HEK293 (cell line): ENCODE data around the gene KCNE4.

Experiments used
- CTCF ChIA-PET: fragments of 350-600 bp; formaldehyde crosslinking; extraction: SDS; loops from one replicate; lab custom pipeline; 2021; ENCODE audit warnings: antibody characterized with exemption; lab: Yijun Ruan, JAX
- POLR2A ChIA-PET: fragments of 300-600 bp; formaldehyde crosslinking; extraction: SDS; loops from one replicate; lab custom pipeline; 2020; ENCODE audit warnings: antibody characterized with exemption, inconsistent platforms; lab: Yijun Ruan, JAX
- H3K27ac ChIP-seq: fragments of 200-500 bp; sonication (Bioruptor generic); 2 replicates; pipeline ENCODE4 v1.5.1; 2014; ENCODE audit warnings: low read depth, low read length, control low read depth, inconsistent platforms; ENCODE audit errors: extremely low read depth
- H3K36me3 ChIP-seq, 2 experiments: fragments of 200-500 bp in 1 of 2; sonication (Bioruptor generic) in 1 of 2; 1 replicate in 1 of 2; 2 replicates in 1 of 2; pipeline ENCODE4 v1.5.1; 2014 to 2017; ENCODE audit warnings: inconsistent platforms in 2 of 2, low read length in 2 of 2; ENCODE audit not compliant: control insufficient read depth in 2 of 2, insufficient read depth in 1 of 2
- H3K4me1 ChIP-seq: fragments of 200-500 bp; sonication (Bioruptor generic); 2 replicates; pipeline ENCODE4 v1.5.1; 2014; ENCODE audit warnings: mild to moderate bottlenecking, low read length, inconsistent platforms; ENCODE audit not compliant: control insufficient read depth, insufficient read depth
- H3K4me3 ChIP-seq: 2 replicates; pipeline ENCODE4 v1.5.1; 2011; ENCODE audit warnings: low read depth, mild to moderate bottlenecking, control low read depth, low read length, moderate library complexity
- H3K9me3 ChIP-seq: fragments of 200-500 bp; sonication (Bioruptor generic); 2 replicates; pipeline ENCODE4 v1.5.1; 2014; ENCODE audit warnings: low read depth, low read length, inconsistent platforms; ENCODE audit not compliant: control insufficient read depth, insufficient read depth
- OVOL3 ChIP-seq: fragments of 450-650 bp; formaldehyde crosslinking; IDR thresholded peaks from 2 replicates; pipeline ENCODE4 v1.5.1; 2016; ENCODE audit warnings: missing biosample characterization, missing genetic modification characterization
- RBAK ChIP-seq: fragments of 450-650 bp; formaldehyde crosslinking; IDR thresholded peaks from 2 replicates; pipeline ENCODE4 v1.5.1; 2016; ENCODE audit warnings: missing biosample characterization, missing genetic modification characterization
- SP3 ChIP-seq: fragments of 450-650 bp; formaldehyde crosslinking; IDR thresholded peaks from 2 replicates; pipeline ENCODE4 v1.5.1; 2016; ENCODE audit warnings: missing biosample characterization, missing genetic modification characterization
- TCF7L2 ChIP-seq: IDR thresholded peaks from 2 replicates; pipeline ENCODE4 v1.6.1; 2011; ENCODE audit warnings: low read depth, mild to moderate bottlenecking, inconsistent platforms, low read length, moderate library complexity, borderline replicate concordance
- WT1 ChIP-seq: fragments of 450-650 bp; formaldehyde crosslinking; IDR thresholded peaks from 2 replicates; pipeline ENCODE4 v1.5.1; 2016; ENCODE audit warnings: missing biosample characterization, missing genetic modification characterization
- ZBTB48 ChIP-seq: fragments of 450-650 bp; formaldehyde crosslinking; IDR thresholded peaks from 2 replicates; pipeline ENCODE4 v1.5.1; 2016; ENCODE audit warnings: missing biosample characterization, missing genetic modification characterization
- ZBTB8A ChIP-seq: fragments of 450-650 bp; formaldehyde crosslinking; IDR thresholded peaks from 2 replicates; pipeline ENCODE4 v1.5.1; 2016; ENCODE audit warnings: missing biosample characterization, missing genetic modification characterization
- ZNF10 ChIP-seq: fragments of 450-650 bp; formaldehyde crosslinking; IDR thresholded peaks from 2 replicates; pipeline ENCODE4 v1.5.1; 2017; ENCODE audit warnings: missing biosample characterization, missing genetic modification characterization
- ZNF2 ChIP-seq: fragments of 450-650 bp; formaldehyde crosslinking; IDR thresholded peaks from 2 replicates; pipeline ENCODE4 v1.5.1; 2016; ENCODE audit warnings: missing biosample characterization, missing genetic modification characterization
- ZNF292 ChIP-seq: fragments of 450-650 bp; formaldehyde crosslinking; IDR thresholded peaks from 2 replicates; pipeline ENCODE4 v1.5.1; 2016; ENCODE audit warnings: low read depth, missing biosample characterization, missing genetic modification characterization, borderline replicate concordance
- ZNF416 ChIP-seq: fragments of 450-650 bp; formaldehyde crosslinking; IDR thresholded peaks from 2 replicates; pipeline ENCODE4 v1.5.1; 2016; ENCODE audit warnings: missing biosample characterization, missing genetic modification characterization
- ZNF621 ChIP-seq: fragments of 450-650 bp; formaldehyde crosslinking; IDR thresholded peaks from 2 replicates; pipeline ENCODE4 v1.5.1; 2017; ENCODE audit warnings: missing biosample characterization, missing genetic modification characterization
- ZNF677 ChIP-seq: fragments of 450-650 bp; IDR thresholded peaks from 2 replicates; pipeline ENCODE4 v1.5.0; 2018; ENCODE audit warnings: missing biosample characterization, mild to moderate bottlenecking, missing genetic modification characterization, moderate library complexity
- ZSCAN16 ChIP-seq: fragments of 450-650 bp; formaldehyde crosslinking; IDR thresholded peaks from 2 replicates; pipeline ENCODE4 v1.5.1; 2016; ENCODE audit warnings: missing biosample characterization, missing genetic modification characterization
- TF ChIP-seq, protein P1 (sequence below): fragments of 450-650 bp; formaldehyde crosslinking; IDR thresholded peaks from 2 replicates; pipeline ENCODE4 v1.5.1; 2016; ENCODE audit warnings: missing biosample characterization, missing genetic modification characterization
- TF ChIP-seq, protein P2 (sequence below): fragments of 450-650 bp; formaldehyde crosslinking; IDR thresholded peaks from 2 replicates; pipeline ENCODE4 v1.5.0; 2017; ENCODE audit warnings: missing biosample characterization, missing genetic modification characterization, borderline replicate concordance
- TF ChIP-seq, protein P3 (sequence below): fragments of 450-650 bp; formaldehyde crosslinking; IDR thresholded peaks from 2 replicates; pipeline ENCODE4 v1.5.1; 2017; ENCODE audit warnings: missing biosample characterization, missing genetic modification characterization
- TF ChIP-seq, protein P4 (sequence below): fragments of 450-650 bp; formaldehyde crosslinking; IDR thresholded peaks from 2 replicates; pipeline ENCODE4 v1.5.1; 2016; ENCODE audit warnings: missing biosample characterization, missing genetic modification characterization
- TF ChIP-seq, protein P5 (sequence below): fragments of 450-650 bp; formaldehyde crosslinking; IDR thresholded peaks from 2 replicates; pipeline ENCODE4 v1.5.1; 2016; ENCODE audit warnings: missing biosample characterization, missing genetic modification characterization
- TF ChIP-seq, protein P6 (sequence below): fragments of 450-650 bp; formaldehyde crosslinking; IDR thresholded peaks from 2 replicates; pipeline ENCODE4 v1.5.1; 2016; ENCODE audit warnings: missing biosample characterization, missing genetic modification characterization, borderline replicate concordance
- TF ChIP-seq, protein P7 (sequence below): fragments of 450-650 bp; formaldehyde crosslinking; IDR thresholded peaks from 2 replicates; pipeline ENCODE4 v1.5.1; 2016; ENCODE audit warnings: missing biosample characterization, missing genetic modification characterization

KCNE4 gene

DNA sequence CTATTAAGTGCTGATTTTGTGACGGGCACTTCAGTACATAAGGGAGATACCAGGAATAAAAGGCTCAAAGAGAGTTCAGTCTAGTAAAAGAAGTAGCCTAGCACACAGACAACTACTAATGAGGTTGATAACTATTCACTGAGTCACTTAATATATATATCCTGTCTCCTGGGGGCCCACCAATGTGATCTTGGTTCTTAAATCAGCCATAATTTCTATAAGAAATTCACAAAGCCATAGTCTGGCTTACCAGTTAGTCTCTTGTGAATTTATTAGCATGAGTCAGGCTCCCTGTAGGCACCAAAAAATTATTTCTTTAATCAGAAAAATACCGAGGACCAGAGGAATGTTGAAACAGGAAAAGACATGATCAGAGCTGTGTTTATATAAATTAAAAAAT, 10.4 kb downstream of the KCNE4 start:
- Histone ChIP-seq H3K9me3 (no peaks in the 10 kb centered on the region), H3K36me3 (no peaks in the 10 kb centered on the region), H3K4me3 (no peak overlapping the region), H3K27ac (no peak overlapping the region), H3K4me1 (no peaks in the 10 kb centered on the region)
- CTCF ChIA-PET = interaction anchor here (0.8 kb wide), 1 partner anchor 12 kb away, joined by 3 read pairs; no protein-coding TSS in a partner anchor
- POLR2A ChIA-PET = no interaction called here
- TF ChIP-seq TCF7L2 = no peak
- TF ChIP-seq ZNF292 (tag by site-specific recombination) = no peak
- TF ChIP-seq, protein P1, sequence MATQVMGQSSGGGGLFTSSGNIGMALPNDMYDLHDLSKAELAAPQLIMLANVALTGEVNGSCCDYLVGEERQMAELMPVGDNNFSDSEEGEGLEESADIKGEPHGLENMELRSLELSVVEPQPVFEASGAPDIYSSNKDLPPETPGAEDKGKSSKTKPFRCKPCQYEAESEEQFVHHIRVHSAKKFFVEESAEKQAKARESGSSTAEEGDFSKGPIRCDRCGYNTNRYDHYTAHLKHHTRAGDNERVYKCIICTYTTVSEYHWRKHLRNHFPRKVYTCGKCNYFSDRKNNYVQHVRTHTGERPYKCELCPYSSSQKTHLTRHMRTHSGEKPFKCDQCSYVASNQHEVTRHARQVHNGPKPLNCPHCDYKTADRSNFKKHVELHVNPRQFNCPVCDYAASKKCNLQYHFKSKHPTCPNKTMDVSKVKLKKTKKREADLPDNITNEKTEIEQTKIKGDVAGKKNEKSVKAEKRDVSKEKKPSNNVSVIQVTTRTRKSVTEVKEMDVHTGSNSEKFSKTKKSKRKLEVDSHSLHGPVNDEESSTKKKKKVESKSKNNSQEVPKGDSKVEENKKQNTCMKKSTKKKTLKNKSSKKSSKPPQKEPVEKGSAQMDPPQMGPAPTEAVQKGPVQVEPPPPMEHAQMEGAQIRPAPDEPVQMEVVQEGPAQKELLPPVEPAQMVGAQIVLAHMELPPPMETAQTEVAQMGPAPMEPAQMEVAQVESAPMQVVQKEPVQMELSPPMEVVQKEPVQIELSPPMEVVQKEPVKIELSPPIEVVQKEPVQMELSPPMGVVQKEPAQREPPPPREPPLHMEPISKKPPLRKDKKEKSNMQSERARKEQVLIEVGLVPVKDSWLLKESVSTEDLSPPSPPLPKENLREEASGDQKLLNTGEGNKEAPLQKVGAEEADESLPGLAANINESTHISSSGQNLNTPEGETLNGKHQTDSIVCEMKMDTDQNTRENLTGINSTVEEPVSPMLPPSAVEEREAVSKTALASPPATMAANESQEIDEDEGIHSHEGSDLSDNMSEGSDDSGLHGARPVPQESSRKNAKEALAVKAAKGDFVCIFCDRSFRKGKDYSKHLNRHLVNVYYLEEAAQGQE (tag by site-specific recombination) = no peak
- TF ChIP-seq ZNF677 (tag by site-specific recombination) = no peak
- TF ChIP-seq, protein P2, sequence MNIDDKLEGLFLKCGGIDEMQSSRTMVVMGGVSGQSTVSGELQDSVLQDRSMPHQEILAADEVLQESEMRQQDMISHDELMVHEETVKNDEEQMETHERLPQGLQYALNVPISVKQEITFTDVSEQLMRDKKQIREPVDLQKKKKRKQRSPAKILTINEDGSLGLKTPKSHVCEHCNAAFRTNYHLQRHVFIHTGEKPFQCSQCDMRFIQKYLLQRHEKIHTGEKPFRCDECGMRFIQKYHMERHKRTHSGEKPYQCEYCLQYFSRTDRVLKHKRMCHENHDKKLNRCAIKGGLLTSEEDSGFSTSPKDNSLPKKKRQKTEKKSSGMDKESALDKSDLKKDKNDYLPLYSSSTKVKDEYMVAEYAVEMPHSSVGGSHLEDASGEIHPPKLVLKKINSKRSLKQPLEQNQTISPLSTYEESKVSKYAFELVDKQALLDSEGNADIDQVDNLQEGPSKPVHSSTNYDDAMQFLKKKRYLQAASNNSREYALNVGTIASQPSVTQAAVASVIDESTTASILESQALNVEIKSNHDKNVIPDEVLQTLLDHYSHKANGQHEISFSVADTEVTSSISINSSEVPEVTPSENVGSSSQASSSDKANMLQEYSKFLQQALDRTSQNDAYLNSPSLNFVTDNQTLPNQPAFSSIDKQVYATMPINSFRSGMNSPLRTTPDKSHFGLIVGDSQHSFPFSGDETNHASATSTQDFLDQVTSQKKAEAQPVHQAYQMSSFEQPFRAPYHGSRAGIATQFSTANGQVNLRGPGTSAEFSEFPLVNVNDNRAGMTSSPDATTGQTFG (tag by site-specific recombination) = no peak
- TF ChIP-seq, protein P3, sequence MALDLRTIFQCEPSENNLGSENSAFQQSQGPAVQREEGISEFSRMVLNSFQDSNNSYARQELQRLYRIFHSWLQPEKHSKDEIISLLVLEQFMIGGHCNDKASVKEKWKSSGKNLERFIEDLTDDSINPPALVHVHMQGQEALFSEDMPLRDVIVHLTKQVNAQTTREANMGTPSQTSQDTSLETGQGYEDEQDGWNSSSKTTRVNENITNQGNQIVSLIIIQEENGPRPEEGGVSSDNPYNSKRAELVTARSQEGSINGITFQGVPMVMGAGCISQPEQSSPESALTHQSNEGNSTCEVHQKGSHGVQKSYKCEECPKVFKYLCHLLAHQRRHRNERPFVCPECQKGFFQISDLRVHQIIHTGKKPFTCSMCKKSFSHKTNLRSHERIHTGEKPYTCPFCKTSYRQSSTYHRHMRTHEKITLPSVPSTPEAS (tag by site-specific recombination) = no peak
- TF ChIP-seq ZNF2 (tag by site-specific recombination) = no peak
- TF ChIP-seq ZNF621 (tag by site-specific recombination) = no peak

DNA sequence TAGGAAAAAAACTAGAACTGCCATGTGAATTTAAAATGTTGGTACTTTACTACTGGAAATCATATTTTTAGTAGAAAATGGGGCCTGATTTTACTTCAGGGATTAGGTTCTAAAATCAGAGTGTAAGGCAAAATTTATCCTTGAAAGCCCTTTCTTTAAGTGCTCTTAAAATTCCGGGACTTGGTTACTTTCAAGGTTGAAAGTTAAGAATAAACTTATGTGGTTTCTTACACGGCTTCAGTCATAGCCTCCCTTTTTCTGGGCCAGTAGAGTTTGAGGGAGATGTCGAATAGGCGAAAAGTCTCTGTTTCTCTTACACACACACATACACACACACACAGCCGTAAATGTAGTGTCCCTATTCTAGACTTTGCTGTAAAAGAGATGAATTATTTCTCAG, 13.1 kb downstream of the KCNE4 start:
- ChIA-PET CTCF (no interaction called here), POLR2A (no interaction called here)
- H3K4me1 ChIP-seq = 0 out of 2 replicates have a peak, but pooled peaks cover under 1% of the 10 kb centered on the region
- no peaks in the 10 kb centered on the region for H3K9me3 ChIP-seq
- H3K27ac ChIP-seq = no peak overlapping the region
- no peak overlapping the region for H3K4me3 ChIP-seq
- no peaks in the 10 kb centered on the region for H3K36me3 ChIP-seq
- TF ChIP-seq, protein P4, sequence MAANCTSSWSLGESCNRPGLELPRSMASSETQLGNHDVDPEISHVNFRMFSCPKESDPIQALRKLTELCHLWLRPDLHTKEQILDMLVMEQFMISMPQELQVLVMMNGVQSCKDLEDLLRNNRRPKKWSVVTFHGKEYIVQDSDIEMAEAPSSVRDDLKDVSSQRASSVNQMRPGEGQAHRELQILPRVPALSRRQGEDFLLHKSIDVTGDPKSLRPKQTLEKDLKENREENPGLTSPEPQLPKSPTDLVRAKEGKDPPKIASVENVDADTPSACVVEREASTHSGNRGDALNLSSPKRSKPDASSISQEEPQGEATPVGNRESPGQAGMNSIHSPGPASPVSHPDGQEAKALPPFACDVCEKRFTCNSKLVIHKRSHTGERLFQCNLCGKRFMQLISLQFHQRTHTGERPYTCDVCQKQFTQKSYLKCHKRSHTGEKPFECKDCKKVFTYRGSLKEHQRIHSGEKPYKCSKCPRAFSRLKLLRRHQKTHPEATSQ (tag by site-specific recombination) = no peak
- TF ChIP-seq, protein P5, sequence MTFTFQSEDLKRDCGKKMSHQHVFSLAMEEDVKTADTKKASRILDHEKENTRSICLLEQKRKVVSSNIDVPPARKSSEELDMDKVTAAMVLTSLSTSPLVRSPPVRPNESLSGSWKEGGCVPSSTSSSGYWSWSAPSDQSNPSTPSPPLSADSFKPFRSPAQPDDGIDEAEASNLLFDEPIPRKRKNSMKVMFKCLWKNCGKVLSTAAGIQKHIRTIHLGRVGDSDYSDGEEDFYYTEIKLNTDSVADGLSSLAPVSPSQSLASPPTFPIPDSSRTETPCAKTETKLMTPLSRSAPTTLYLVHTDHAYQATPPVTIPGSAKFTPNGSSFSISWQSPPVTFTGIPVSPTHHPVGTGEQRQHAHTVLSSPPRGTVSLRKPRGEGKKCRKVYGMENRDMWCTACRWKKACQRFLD (tag by site-specific recombination) = no peak
- TF ChIP-seq, protein P6, sequence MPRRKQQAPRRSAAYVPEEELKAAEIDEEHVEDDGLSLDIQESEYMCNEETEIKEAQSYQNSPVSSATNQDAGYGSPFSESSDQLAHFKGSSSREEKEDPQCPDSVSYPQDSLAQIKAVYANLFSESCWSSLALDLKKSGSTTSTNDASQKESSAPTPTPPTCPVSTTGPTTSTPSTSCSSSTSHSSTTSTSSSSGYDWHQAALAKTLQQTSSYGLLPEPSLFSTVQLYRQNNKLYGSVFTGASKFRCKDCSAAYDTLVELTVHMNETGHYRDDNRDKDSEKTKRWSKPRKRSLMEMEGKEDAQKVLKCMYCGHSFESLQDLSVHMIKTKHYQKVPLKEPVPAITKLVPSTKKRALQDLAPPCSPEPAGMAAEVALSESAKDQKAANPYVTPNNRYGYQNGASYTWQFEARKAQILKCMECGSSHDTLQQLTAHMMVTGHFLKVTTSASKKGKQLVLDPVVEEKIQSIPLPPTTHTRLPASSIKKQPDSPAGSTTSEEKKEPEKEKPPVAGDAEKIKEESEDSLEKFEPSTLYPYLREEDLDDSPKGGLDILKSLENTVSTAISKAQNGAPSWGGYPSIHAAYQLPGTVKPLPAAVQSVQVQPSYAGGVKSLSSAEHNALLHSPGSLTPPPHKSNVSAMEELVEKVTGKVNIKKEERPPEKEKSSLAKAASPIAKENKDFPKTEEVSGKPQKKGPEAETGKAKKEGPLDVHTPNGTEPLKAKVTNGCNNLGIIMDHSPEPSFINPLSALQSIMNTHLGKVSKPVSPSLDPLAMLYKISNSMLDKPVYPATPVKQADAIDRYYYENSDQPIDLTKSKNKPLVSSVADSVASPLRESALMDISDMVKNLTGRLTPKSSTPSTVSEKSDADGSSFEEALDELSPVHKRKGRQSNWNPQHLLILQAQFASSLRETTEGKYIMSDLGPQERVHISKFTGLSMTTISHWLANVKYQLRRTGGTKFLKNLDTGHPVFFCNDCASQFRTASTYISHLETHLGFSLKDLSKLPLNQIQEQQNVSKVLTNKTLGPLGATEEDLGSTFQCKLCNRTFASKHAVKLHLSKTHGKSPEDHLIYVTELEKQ (tag by site-specific recombination) = no peak
- no peak for TF ChIP-seq ZNF416 (tag by site-specific recombination)
- no peak for TF ChIP-seq ZSCAN16 (tag by site-specific recombination)
- no peak for TF ChIP-seq ZNF677 (tag by site-specific recombination)
- TF ChIP-seq OVOL3 = no peak
- no peak for TF ChIP-seq ZNF10 (tag by site-specific recombination)
- no peak for TF ChIP-seq WT1
- no peak for TF ChIP-seq RBAK (tag by site-specific recombination)
- no peak for TF ChIP-seq SP3 (tag by site-specific recombination)
- no peak for TF ChIP-seq ZBTB48 (tag by site-specific recombination)
- no peak for TF ChIP-seq ZBTB8A (tag by site-specific recombination)
- TF ChIP-seq, protein P7, sequence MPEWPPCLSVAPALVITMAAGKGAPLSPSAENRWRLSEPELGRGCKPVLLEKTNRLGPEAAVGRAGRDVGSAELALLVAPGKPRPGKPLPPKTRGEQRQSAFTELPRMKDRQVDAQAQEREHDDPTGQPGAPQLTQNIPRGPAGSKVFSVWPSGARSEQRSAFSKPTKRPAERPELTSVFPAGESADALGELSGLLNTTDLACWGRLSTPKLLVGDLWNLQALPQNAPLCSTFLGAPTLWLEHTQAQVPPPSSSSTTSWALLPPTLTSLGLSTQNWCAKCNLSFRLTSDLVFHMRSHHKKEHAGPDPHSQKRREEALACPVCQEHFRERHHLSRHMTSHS (tag by site-specific recombination) = no peak
